ENCODE measurements around the gene PAPPA. TPM values are rescaled to one million over a fixed set of nuclear protein-coding genes. Genes with fewer than 3 reads are reported as not detected.

Gene PAPPA
- total RNA-seq, 2 donors from 2014 or later, result 0.09 TPM

- Histone ChIP-seq H3K27me3 (ENCODE audit: control insufficient read depth, insufficient read depth, low read length, poor library complexity, severe bottlenecking) (peaks cover 24% of the 10 kb centered on the region), H3K27ac (ENCODE audit: low read depth, low read length) (no peak overlapping the region), H3K4me3 (ENCODE audit: low read length) (no peak overlapping the region), H3K9ac (ENCODE audit: extremely low read depth, low read length, poor library complexity, severe bottlenecking) (no peak overlapping the region), H3K36me3 (ENCODE audit: control insufficient read depth, insufficient read depth, low read length) (no peaks in the 10 kb centered on the region), H3K9me3 (ENCODE audit: control insufficient read depth, low read length) (no peaks in the 10 kb centered on the region), H3K4me1 (ENCODE audit: control insufficient read depth, insufficient read depth, low read length) (no peaks in the 10 kb centered on the region)
- Mint-ChIP-seq H3K27me3 (ENCODE audit: insufficient read depth) (peaks cover 52% of the 10 kb centered on the region), H3K27ac (no peak overlapping the region), H3K36me3 (ENCODE audit: low read depth) (no peaks in the 10 kb centered on the region), H3K9me3 (no peaks in the 10 kb centered on the region), H3K4me3 (no peak overlapping the region), H3K4me1 (peaks cover 3% of the 10 kb centered on the region)
- DNase-seq, result no peak
- 77 to 78% methylated on average over 2 of the region's 2 CpGs for WGBS, 2 experiments (ENCODE audit: insufficient coverage in 1 of 2, insufficient read length in 1 of 2)
- TF ChIP-seq CTCF (conservative IDR thresholded peaks at IDR 0.05), result no peak
Measured at GRCh38 chr9:116172216-116172615, 18.6 kb downstream of the PAPPA start.

- Histone ChIP-seq H3K9ac (ENCODE audit: extremely low read depth, low read length, poor library complexity, severe bottlenecking) (no peak overlapping the region), H3K36me3 (ENCODE audit: control insufficient read depth, insufficient read depth, low read length) (no peaks in the 10 kb centered on the region), H3K4me1 (ENCODE audit: control insufficient read depth, insufficient read depth, low read length) (no peaks in the 10 kb centered on the region), H3K27me3 (ENCODE audit: control insufficient read depth, insufficient read depth, low read length, poor library complexity, severe bottlenecking) (peaks cover 28% of the 10 kb centered on the region), H3K4me3 (ENCODE audit: low read length) (no peak overlapping the region), H3K27ac (ENCODE audit: low read depth, low read length) (no peak overlapping the region), H3K9me3 (ENCODE audit: control insufficient read depth, low read length) (no peaks in the 10 kb centered on the region)
- H3K9me3 Mint-ChIP-seq, result no peaks in the 10 kb centered on the region
- H3K4me1 Mint-ChIP-seq, result no peaks in the 10 kb centered on the region
- H3K36me3 Mint-ChIP-seq (ENCODE audit: low read depth), result no peaks in the 10 kb centered on the region
- WGBS, 2 experiments (ENCODE audit: insufficient coverage in 1 of 2, insufficient read length in 1 of 2), result 86% methylated on average over 1 of the region's 1 CpG; no CpG with 5 or more reads in 1 of the 2 experiments
- H3K4me3 Mint-ChIP-seq, result no peak overlapping the region
- H3K27me3 Mint-ChIP-seq (ENCODE audit: insufficient read depth), result peaks cover 56% of the 10 kb centered on the region
- H3K27ac Mint-ChIP-seq, result no peak overlapping the region
- DNase-seq, result no peak
- no peak for TF ChIP-seq CTCF (conservative IDR thresholded peaks at IDR 0.05)
Measured at GRCh38 chr9:116174347-116174746, 20.8 kb downstream of the PAPPA start.

- Mint-ChIP-seq H3K27me3 (ENCODE audit: insufficient read depth) (peaks cover 58% of the 10 kb centered on the region), H3K4me3 (no peak overlapping the region), H3K4me1 (no peaks in the 10 kb centered on the region), H3K9me3 (no peaks in the 10 kb centered on the region), H3K27ac (no peak overlapping the region), H3K36me3 (ENCODE audit: low read depth) (no peaks in the 10 kb centered on the region)
- Histone ChIP-seq H3K36me3 (ENCODE audit: control insufficient read depth, insufficient read depth, low read length) (no peaks in the 10 kb centered on the region), H3K9ac (ENCODE audit: extremely low read depth, low read length, poor library complexity, severe bottlenecking) (no peak overlapping the region), H3K27ac (ENCODE audit: low read depth, low read length) (no peak overlapping the region), H3K27me3 (ENCODE audit: control insufficient read depth, insufficient read depth, low read length, poor library complexity, severe bottlenecking) (peaks cover 25% of the 10 kb centered on the region), H3K4me3 (ENCODE audit: low read length) (no peak overlapping the region), H3K4me1 (ENCODE audit: control insufficient read depth, insufficient read depth, low read length) (no peaks in the 10 kb centered on the region), H3K9me3 (ENCODE audit: control insufficient read depth, low read length) (no peaks in the 10 kb centered on the region)
- no peak for TF ChIP-seq CTCF (conservative IDR thresholded peaks at IDR 0.05)
- DNase-seq, result no peak
- whole genome bisulfite sequencing, 2 experiments (ENCODE audit: insufficient coverage in 1 of 2, insufficient read length in 1 of 2), result 77% methylated on average over 1 of the region's 1 CpG; no CpG with 5 or more reads in 1 of the 2 experiments
Measured at GRCh38 chr9:116175614-116176013, 22.0 kb downstream of the PAPPA start.
